Right lobe of liver (tissue), 6 donors: ENCODE data around the gene ZNF490. TPM values are rescaled to one million over a fixed set of nuclear protein-coding genes. Genes with fewer than 3 reads are reported as not detected.

Experiments used
- ATAC-seq, 4 donors: fragments of 200-7000 bp; cut with Tn5 transposase; one replicate each; pipeline ENCODE4 v1.9.1; 2020; ENCODE audit warnings: mild to moderate bottlenecking in 4 of 4, moderate library complexity in 4 of 4
- DNase-seq, 3 donors: peaks; one replicate each; pipeline ENCODE4 v3.0.0-alpha.2; 2020
- H3K27ac ChIP-seq, 3 donors: fragments of 200-600 bp; one replicate each; pipeline ENCODE4 v1.8.0; 2022
- H3K27me3 ChIP-seq, 2 donors: fragments of 200-600 bp; one replicate each; pipeline ENCODE4 v1.8.0; 2022
- H3K36me3 ChIP-seq, 4 donors: fragments of 200-600 bp; sonication (generic) in 1 of 4; one replicate each; pipeline versions ENCODE4 v1.5.1 to v1.8.0; 2017 to 2022; ENCODE audit warnings: control low read depth in 1 of 4
- H3K4me1 ChIP-seq, 4 donors: fragments of 200-600 bp; sonication (generic) in 1 of 4; one replicate each; pipeline versions ENCODE4 v1.5.1 to v1.8.0; 2017 to 2022; ENCODE audit warnings: control low read depth in 1 of 4
- H3K4me3 ChIP-seq, 3 donors: fragments of 200-600 bp; one replicate each; pipeline ENCODE4 v1.8.0; 2022
- H3K9me3 ChIP-seq, 4 donors: fragments of 200-600 bp; sonication (generic) in 1 of 4; one replicate each; pipeline versions ENCODE4 v1.5.1 to v1.8.0; 2017 to 2022; ENCODE audit warnings: control low read depth in 1 of 4
- CTCF ChIP-seq, 4 donors: fragments of 200-600 bp in 3 of 4; fragments of 450-650 bp in 1 of 4; IDR thresholded peaks; one replicate each; pipeline versions ENCODE4 v1.5.1 to v1.8.0; 2016 to 2022; ENCODE audit warnings: antibody characterized with exemption in 4 of 4, mild to moderate bottlenecking in 2 of 4
- POLR2A ChIP-seq: fragments of 450-650 bp; IDR thresholded peaks from one replicate; pipeline ENCODE4 v1.6.1; 2017; ENCODE audit warnings: antibody characterized with exemption, mild to moderate bottlenecking
- WGBS: methylation state at CpG from one replicate; pipeline ENCODE4 v1.1.6; 2018; ENCODE audit warnings: low coverage, low lambda C conversion rate; ENCODE audit not compliant: insufficient coverage; ENCODE audit errors: missing lambda C conversion rate; 5-methylcytosine and 5-hydroxymethylcytosine counted together
- intact Hi-C, 2 donors: fragments of 100-400 bp; cut with DNase I; formaldehyde crosslinking; loops; one replicate each; pipeline versions ENCODE4 v1.11.2 to v1.14.1; 2022
- total RNA-seq, 6 experiments: library from RNA; depleted of rRNA in 2 of 6; stranded (reverse); fragments of >200 nt in 2 of 6; fragmentation: NEBNext Ultra II Directional in 3 of 6; extraction: Animal tissue kit (Norgen Biotek cat#: 25700) in 3 of 6; gene quantifications; one replicate each; pipeline versions ENCODE4 v1.1.0 to v1.2.4, GENCODE V29; 2016 to 2023
- donor health status: DM: no; HTN: yes; CAD: no.
- donor health status: DM: no; HTN: no; CAD: no.
- donor health status: DM: no; HTN: no; CAD: no.
- donor health status: DM: no; HTN: yes; CAD: no.
- donor health status: DM: no; HTN: yes; CAD: no.

ZNF490 gene
- total RNA-seq, 6 experiments from 2014 or later, result 3.6 to 7.0 (median 4.3) TPM

DNA sequence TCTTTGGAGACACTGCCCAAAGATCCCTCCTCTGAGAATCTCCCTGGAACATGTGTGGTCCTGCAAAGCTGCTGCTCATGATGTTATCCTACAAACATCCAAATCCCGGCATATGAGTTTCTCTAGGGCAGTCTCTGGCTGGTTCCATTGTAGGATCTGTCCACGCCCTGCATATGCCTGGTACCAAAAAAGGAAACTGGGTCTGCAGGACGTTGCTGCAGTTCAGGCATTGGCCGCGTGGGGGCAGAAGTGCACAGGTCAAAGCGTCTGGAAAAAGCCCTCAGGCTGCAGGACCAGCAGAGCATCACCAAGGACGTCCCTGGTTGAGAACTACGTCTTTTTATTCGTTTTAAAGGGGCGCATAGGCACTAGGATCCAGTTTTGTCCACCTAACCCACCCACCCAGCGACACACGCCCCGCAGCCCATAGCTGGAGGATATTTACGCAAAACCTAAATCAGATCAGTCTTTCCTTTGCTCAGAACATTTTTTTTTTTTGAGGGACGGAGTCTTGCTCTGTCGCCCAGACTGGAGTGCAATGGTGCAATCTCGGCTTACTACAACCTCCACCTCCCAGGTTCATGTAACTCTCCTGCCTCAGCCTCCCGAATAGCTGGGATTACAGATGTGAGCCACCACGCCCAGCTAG, 46.5 kb downstream of the ZNF490 start:
- DNase-seq (peak; percentile 84 to 87 (median 86)), ATAC-seq (peak; percentile 99 to 100 (median 100))
- Histone ChIP-seq H3K27me3 (no peaks in the 10 kb centered on the region), H3K36me3 (no peaks in the 10 kb centered on the region), H3K9me3 (no peaks in the 10 kb centered on the region), H3K27ac (no peak overlapping the region), H3K4me3 (no peak overlapping the region), H3K4me1 (no peaks in the 10 kb centered on the region)
- intact Hi-C loops, result loop anchor here (5.0 to 10.0 kb wide), 3 partner anchors 101 to 281 kb away; partner anchors contain the start of genes MAN2B1 (in 1 of the 2) and WDR83 (in 1 of the 2)
- 14% methylated on average over 19 of the region's 19 CpGs for WGBS
- TF ChIP-seq CTCF (IDR thresholded peaks at IDR 0.05), result peak; percentile 92 to 98 (median 93)
- no peak for TF ChIP-seq POLR2A

- intact Hi-C loops, result no loop called here
- Histone ChIP-seq H3K4me1 (peaks cover 0 to 8% (median 0%) of the 10 kb centered on the region in 4 donors), H3K27me3 (no peaks in the 10 kb centered on the region), H3K27ac (no peak overlapping the region), H3K9me3 (no peaks in the 10 kb centered on the region), H3K36me3 (no peaks in the 10 kb centered on the region), H3K4me3 (no peak overlapping the region)
- peak in 2 of 3 donors; percentile 24 to 48 for DNase-seq
- TF ChIP-seq CTCF (IDR thresholded peaks at IDR 0.05), result no peak
- TF ChIP-seq POLR2A, result no peak
- no peak for ATAC-seq
- 49% methylated on average over 17 of the region's 39 CpGs for WGBS
These were observed 55.1 kb downstream of the ZNF490 start for GRCh38 chr19:12555456-12555930.

DNA sequence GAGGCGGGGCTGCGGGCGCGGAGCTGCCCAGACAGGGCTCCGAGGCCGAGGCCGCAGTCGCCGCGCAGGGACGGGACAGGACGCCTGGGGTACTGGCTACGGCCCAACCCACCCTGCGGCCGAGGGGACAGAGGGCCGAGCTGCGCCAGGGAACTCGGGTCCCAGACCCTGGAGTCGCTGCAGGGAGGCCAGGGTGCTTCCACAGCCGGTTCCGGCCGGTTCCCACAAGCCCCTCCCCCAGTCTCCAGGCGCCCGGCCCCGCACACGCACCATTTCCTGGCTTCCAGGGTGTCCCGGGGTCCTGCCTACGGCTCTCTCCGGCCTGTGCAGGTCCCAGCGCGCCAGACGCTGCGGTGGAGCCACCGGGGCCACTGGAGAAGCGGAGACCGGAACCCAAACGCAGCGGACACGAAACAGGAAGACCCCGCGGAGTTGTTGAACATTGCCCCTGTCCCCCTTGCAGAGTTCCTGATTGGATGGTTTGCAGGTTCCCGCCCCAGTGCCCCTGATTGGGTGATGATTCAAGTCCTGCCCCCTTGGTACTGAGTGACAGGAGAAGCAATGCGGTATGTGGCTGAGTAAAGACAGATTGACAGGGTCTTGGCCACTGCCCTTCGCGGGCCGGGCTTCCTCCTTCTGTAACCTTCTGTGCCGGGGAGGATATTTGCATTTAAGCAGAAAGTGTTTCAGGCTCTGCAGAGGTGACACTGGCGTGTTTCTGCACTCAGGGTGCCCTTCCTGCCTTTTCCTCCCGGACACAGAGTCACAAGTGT, 59.4 kb downstream of the ZNF490 start, which contains the start of gene ZNF564:
Gene ZNF564, minus strand, starts transcription at position 423 of the 773 bp plus-strand sequence. Its CDS starts 150 bp downstream, at position 273.
- DNase-seq (peak; percentile 92 to 98 (median 96)), ATAC-seq (peak; percentile 95 to 98 (median 96))
- under 1% methylated on average over 16 of the region's 49 CpGs for WGBS
- Histone ChIP-seq H3K4me1 (peaks cover 0 to 33% (median 12%) of the 10 kb centered on the region in 4 donors), H3K9me3 (no peaks in the 10 kb centered on the region), H3K27me3 (no peaks in the 10 kb centered on the region), H3K27ac (peak within 1 kb of the TSS; percentile 96 to 98 (median 97)), H3K36me3 (no peaks in the 10 kb centered on the region), H3K4me3 (peak within 1 kb of the TSS; percentile 79 to 97 (median 91))
- peak; percentile 93 for TF ChIP-seq POLR2A
- TF ChIP-seq CTCF (IDR thresholded peaks at IDR 0.05), result no peak
- intact Hi-C loops, result no loop called here

DNA sequence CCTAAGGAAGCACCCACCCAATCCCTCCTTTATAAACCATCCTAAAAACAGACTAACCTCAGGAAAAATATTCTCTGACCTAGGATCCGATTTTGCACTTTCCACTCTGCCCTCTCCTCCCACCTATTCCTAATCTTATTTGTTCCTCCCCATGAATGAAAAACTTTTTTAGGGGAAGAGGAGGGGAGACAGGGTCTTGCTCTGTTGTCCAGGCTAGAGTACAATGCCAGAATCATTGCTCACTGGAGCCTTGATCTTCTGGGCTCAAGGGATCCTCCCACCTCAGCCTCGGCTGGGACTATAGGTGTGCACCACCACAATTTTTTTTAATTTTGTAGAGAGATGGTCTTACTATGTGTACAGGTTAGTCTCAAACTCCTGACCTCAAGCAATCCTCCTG, 63.7 kb downstream of the ZNF490 start:
- Histone ChIP-seq H3K27ac (no peak overlapping the region), H3K9me3 (no peaks in the 10 kb centered on the region), H3K4me1 (peaks cover 0 to 42% (median 20%) of the 10 kb centered on the region in 4 donors), H3K36me3 (no peaks in the 10 kb centered on the region), H3K4me3 (no peak overlapping the region), H3K27me3 (no peaks in the 10 kb centered on the region)
- no peak for DNase-seq
- TF ChIP-seq POLR2A, result no peak
- no peak for TF ChIP-seq CTCF (IDR thresholded peaks at IDR 0.05)
- ATAC-seq, result no peak
- intact Hi-C loops, result no loop called here
- 80% methylated on average over 2 of the region's 2 CpGs for WGBS
